Fibroblast of mammary gland (primary cell): ENCODE measurements around the gene ITGA2B.
"Not testable (repeated sequence)": the region's sequence is repeated elsewhere in the genome, so short reads cannot be mapped to it uniquely, and the experiment has no call there.

Experiments used
- DNase-seq: peaks from one replicate; pipeline ENCODE4 v3.0.0-alpha.2; 2010; ENCODE audit warnings: low read depth
- H3K4me3 ChIP-seq: 2 replicates; pipeline ENCODE4 v1.5.1; 2011; ENCODE audit warnings: low read depth, mild to moderate bottlenecking, low read length, moderate library complexity; ENCODE audit not compliant: control insufficient read depth
- TF ChIP-seq, protein P1 (sequence below): conservative IDR thresholded peaks from 2 replicates; pipeline ENCODE4 v1.5.1; 2011; ENCODE audit warnings: low read depth, low read length, inconsistent platforms; ENCODE audit not compliant: control insufficient read depth, insufficient read depth

The ITGA2B gene

DNA sequence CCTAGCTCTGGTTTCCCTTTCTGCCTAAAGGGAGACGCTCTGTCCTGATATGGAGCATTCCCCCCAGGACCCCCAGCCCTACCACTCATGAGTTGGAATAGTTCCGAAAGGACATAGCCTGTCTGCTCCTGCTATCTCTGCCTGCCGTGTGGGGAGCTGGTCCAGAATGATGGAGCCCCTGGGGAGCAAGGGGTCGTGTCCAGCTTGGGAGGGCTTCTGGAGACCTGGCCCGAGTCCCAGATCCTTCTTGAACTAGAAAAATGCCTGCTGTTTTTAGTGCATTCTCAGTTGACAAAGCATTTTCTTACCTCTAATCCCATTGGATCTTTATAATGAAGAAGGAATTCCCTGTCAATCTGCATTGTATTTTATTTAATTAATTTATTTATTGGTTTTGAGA, 53.5 kb downstream of the ITGA2B start:
- TF ChIP-seq, protein P1, sequence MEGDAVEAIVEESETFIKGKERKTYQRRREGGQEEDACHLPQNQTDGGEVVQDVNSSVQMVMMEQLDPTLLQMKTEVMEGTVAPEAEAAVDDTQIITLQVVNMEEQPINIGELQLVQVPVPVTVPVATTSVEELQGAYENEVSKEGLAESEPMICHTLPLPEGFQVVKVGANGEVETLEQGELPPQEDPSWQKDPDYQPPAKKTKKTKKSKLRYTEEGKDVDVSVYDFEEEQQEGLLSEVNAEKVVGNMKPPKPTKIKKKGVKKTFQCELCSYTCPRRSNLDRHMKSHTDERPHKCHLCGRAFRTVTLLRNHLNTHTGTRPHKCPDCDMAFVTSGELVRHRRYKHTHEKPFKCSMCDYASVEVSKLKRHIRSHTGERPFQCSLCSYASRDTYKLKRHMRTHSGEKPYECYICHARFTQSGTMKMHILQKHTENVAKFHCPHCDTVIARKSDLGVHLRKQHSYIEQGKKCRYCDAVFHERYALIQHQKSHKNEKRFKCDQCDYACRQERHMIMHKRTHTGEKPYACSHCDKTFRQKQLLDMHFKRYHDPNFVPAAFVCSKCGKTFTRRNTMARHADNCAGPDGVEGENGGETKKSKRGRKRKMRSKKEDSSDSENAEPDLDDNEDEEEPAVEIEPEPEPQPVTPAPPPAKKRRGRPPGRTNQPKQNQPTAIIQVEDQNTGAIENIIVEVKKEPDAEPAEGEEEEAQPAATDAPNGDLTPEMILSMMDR, result no peak
- H3K4me3 ChIP-seq, result no peak overlapping the region
- no peak for DNase-seq

DNA sequence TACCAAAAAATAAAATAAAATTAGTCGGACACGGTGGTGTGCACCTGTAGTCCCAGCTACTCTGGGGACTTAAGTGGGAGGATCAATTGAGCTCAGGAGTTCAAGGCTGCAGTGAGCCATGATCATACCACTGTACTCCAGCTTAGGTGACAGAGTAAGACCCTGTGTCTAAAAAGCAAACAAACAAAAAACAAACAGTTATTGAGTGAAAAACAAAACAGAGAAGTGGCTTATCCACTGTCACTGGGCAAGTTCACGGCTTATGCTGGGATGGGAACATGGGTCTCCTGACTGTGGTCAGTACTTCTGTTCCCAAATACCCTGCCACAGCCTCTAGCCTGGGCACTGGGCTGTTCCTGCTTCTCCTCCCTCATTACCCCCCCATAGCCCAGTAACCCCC, 53.9 kb downstream of the ITGA2B start:
- TF ChIP-seq, protein P1, result no peak
- H3K4me3 ChIP-seq, result no peak overlapping the region
- DNase-seq, result no peak

DNA sequence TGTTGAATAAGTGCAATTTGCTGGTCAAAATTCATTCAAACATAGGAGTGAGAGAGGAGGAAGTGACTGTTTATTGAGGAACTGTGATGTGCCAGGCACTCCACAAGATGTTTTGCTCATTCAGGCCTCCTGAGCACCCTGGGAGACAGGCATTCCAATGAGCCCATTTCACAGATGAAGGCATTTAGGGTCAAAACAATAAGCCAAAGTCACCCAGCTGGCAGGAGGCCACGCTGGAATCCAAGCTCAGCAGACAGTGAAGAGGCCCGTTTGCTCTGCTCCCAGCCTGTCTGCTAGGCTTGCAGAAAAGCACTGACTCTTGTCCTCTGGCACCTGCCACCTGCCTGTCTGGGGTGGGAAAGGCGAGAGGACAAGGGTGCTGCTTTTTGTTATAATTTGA, 54.7 kb downstream of the ITGA2B start:
- no peak for DNase-seq
- TF ChIP-seq, protein P1, result no peak
- H3K4me3 ChIP-seq, result no peak overlapping the region

DNA sequence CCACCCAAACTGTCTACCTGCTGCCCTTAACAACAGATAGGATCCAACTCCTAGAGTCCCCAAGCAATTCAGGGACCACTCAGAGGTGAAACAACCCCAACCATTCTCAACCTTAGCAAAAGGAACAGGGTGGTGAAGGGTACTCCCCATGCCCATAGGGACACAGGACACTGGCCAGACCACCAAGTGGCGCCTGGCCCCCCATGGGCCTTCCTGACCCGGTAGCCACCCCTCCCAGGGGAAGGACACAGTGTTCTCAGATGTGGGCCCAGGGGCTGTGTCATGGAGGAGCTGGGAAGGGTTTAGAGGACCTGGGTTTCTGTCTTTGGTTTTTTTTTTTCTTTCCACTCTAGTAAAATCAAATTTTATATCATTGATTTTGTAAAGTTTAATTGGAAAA, 55.1 kb downstream of the ITGA2B start:
- TF ChIP-seq, protein P1, result no peak
- no peak for DNase-seq
- H3K4me3 ChIP-seq, result no peak overlapping the region

DNA sequence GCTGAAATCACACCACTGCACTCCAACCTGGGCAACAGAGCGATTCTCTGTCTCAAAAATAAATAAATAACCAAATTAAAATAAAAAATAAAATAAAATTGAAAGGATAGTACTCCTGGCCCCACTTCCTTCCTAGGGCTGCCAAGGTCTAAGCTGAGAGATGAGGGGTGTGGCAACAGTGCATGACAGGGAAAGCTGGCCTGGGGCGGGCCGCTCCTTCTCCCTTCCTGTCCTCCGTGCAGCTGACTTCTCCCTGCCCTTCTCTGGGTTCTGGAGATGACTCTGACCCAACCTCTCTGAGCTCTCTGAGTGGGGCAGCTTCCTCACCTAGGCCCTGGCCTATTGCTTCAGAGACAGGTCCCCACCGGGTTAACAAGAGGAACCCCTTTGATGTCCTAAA, 56.1 kb downstream of the ITGA2B start:
- TF ChIP-seq, protein P1, result no peak

DNA sequence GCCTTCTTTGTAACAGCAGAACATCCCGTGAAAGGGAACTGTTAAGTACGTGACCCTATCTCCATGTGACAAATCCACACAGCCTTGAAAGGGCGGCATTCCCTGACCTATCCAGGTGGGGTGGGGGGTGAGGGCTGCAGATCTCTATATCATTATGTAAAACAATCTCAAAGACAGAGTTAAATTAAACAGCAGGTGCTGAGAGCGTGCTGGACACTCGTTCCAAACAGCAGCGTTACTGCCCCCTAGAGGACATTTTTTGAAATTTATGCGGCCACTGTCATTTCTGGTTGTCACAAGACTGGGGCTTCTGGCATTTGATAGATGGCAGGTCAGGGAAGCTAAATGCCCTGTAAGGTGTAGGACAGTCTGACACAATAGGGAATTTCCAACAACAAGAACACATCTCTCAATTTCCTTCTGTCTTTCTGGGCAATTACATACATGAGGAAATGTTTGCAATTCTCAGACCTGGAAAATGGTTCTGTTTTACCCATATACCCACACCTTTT, 58.1 kb downstream of the ITGA2B start:
- TF ChIP-seq, protein P1, result peak; percentile 70
- H3K4me3 ChIP-seq, result no peak overlapping the region
- DNase-seq, result peak; percentile 73

More for the DNA sequence above, 56.1 kb downstream of the ITGA2B start:
- no peak overlapping the region for H3K4me3 ChIP-seq
- no peak for DNase-seq

DNA sequence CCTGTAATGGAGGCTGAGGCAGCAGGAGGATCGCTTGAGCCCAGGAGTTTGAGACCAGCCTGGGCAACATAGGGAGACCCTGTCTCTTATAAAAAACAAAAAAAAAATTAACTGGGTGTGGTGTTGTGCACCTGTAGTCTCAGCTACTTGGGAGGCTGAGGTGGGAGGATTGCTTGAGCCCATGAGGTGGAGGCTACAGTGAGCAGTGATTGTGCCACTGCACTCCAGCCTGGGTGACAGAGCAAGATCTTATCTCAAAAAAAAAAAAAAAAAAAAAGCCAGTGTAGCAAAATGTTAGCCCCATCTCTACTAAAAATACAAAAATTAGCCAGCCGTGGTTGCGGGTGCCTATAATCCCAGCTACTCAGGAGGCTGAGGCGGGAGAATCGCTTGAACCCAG, 59.2 kb downstream of the ITGA2B start:
- DNase-seq, H3K4me3 ChIP-seq: not testable (repeated sequence)

DNA sequence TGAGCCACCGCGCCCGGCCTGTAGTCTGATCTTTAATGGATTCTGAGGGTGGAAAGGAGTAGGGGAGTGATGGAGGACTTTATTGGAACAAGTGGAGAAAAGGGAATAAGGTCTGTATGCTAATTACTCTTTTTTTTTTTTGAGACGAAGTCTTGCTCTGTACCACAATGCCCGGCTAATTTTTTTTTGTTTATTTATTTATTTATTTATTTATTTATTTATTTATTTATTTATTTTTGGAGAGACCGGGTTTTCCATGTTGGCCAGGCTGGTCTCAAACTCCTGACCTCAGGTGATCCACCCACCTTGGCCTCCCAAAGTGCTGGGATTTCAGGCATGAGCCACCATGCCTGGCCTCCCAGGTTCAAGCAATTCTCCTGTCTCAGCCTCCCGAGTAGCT, 59.9 kb downstream of the ITGA2B start:
- H3K4me3 ChIP-seq, DNase-seq: not testable (repeated sequence)
